ENCODE data around the gene ZNF497. TPM values are rescaled to one million over a fixed set of nuclear protein-coding genes. Genes with fewer than 3 reads are reported as not detected.
"Not testable (repeated sequence)": the region's sequence is repeated elsewhere in the genome, so short reads cannot be mapped to it uniquely, and the experiment has no call there.

The ZNF497 gene
- total RNA-seq, 1 donor from 2014 or later: 1.6 TPM

- not testable (repeated sequence) for DNase-seq (ENCODE audit: low spot score)
These were observed 14.5 kb downstream of the ZNF497 start for GRCh38 chr19:58348080-58348479.

GRCh38 chr19:58346961-58347929 lies 15.3 kb downstream of the ZNF497 start:
- peak; percentile 72 for DNase-seq (ENCODE audit: low spot score)

DNA sequence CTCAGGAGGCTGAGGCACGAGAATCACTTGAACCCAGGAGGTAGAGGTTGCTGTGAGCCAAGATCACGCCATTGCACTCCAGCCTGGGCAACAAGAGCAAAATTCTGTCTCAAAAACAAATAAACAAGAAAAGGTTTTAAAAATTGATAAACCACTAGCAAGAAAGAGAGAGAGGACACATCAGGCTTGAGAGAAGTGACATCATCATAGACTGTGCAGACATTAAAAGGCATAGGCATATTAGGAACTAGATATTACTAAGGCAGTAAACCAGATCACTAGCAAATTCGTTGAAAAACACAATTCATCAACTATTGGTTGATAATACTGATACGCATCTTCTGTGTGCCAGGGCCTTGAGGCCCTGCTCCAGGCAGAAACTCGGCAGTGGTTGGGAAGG lies 17.0 kb downstream of the ZNF497 start:
- DNase-seq (ENCODE audit: low spot score): no peak

GRCh38 chr19:58338825-58339558 lies 23.6 kb downstream of the ZNF497 start:
- DNase-seq (ENCODE audit: low spot score): no peak

DNA sequence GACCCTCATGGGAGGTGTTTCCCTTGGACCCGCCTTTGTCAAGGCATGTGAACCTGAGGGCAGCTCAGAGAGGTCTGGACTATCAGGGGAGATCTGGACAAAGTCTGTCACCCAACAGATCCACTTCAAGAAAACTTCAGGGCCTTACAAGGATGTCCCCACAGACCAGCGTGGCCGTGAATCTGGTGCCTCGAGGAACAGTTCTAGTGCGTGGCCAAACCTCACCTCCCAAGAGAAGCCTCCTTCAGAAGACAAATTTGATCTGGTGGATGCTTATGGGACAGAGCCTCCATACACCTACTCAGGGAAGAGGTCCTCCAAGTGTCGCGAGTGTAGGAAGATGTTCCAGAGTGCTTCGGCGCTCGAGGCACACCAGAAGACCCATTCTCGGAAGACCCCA lies 24.2 kb downstream of the ZNF497 start:
- DNase-seq (ENCODE audit: low spot score): no peak

DNA sequence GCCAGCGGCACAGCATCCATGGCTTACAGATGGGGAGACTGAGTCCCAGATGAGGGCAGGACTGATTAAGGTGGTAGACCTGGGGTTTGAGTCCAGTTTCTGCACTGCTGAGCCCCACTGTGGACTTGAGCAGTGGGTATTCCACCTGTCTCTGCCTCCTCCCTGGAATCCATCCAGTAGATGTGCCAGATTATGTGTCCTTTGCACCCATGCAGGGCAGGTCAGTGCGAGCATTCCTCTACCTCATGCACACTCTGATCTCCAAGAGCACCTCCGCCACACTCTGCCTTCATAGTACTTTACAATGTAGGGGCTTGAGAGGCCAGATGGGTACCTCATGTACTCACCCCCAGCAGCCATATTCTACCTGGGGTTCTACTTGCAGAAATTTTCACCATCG lies 25.7 kb downstream of the ZNF497 start:
- no peak for DNase-seq (ENCODE audit: low spot score)

GRCh38 chr19:58336216-58336615 lies 26.3 kb downstream of the ZNF497 start:
- DNase-seq (ENCODE audit: low spot score): no peak

DNA sequence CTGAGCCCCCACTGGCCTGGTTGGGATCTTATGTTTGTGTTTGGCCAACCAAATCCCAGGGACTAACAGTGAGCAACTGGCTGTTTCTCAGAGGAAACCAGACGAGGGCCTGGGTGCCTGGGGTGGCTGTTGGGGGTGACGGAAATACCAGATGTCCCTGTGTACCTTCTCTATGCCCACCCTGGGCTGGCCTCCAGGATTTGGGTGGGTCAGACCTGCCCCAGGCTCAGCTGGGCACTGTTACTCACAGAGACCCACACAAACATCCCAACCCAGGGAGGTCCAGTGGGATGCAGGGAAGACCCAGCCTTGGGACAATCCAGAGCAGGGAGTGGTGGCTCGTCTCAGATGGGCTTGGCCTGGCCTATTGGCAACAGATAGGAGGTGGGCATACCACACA lies 26.9 kb downstream of the ZNF497 start:
- DNase-seq (ENCODE audit: low spot score): no peak

DNA sequence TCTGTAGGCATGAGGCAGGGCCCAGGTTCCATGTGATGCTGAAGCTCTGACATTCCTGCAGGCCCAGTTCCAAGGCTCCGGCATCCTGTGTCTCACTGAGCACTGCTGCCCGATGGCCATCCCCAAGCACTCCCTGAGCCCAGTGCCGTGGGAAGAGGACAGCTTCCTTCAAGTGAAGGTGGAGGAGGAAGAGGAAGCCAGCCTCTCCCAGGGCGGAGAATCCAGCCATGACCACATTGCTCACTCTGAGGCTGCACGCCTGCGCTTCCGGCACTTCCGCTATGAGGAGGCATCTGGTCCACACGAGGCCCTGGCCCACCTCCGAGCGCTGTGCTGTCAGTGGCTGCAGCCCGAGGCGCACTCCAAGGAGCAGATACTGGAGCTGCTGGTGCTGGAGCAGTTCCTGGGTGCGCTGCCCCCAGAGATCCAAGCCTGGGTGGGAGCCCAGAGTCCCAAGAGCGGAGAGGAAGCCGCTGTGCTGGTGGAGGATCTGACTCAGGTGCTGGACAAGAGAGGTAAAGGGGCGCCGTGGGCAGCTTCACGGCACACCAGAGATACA lies 27.8 kb downstream of the ZNF497 start:
- no peak for DNase-seq (ENCODE audit: low spot score)

- no peak for DNase-seq (ENCODE audit: low spot score)
These were observed 29.9 kb downstream of the ZNF497 start for GRCh38 chr19:58332697-58333096.

DNA sequence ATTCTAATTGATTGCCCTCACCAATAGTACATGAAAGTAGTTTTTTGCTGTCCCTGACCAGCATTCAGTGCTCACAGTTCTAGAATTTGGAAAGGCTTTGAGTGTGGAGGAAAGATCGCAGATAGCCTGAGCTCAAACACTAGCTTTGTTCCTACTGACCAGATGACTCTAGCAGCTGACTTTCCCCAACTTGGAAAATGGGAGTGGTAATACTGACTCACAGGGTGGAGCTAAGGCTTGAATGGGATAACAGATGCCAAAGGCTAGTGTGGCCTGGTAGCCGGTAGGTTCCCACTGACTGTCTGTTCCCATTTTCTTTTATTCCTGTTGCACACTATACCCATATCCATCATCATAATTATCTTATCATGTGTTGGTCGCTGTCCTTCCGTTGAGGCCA lies 32.1 kb downstream of the ZNF497 start:
- no peak for DNase-seq (ENCODE audit: low spot score)

DNA sequence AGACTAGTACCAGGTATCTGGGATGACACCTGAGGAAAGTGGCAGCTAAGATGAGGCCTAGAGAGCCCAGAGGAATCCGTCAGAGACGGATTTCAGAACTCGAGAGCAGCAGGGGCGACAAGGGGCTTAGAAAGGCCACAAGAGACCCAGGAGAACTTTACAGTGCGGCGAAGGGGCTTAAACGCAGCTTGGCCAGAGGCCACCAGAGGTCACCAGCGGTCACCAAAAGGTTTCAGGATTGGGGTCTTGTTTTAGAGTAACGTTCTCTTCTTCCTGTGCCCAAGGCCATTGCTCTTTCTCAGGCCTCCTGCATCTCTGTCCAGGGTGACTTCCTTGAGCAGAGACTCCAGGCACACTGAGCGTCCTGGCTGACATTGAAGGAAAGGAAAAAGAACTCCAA lies 33.6 kb downstream of the ZNF497 start:
- DNase-seq (ENCODE audit: low spot score): no peak

GRCh38 chr19:58326914-58327726 lies 35.4 kb downstream of the ZNF497 start, which contains the start of gene ZSCAN22:
Gene ZSCAN22, plus strand, starts transcription at chr19:58326994. Its CDS starts 7,809 bp downstream, at chr19:58334803.
- peak; percentile 97 for DNase-seq (ENCODE audit: low spot score)

DNA sequence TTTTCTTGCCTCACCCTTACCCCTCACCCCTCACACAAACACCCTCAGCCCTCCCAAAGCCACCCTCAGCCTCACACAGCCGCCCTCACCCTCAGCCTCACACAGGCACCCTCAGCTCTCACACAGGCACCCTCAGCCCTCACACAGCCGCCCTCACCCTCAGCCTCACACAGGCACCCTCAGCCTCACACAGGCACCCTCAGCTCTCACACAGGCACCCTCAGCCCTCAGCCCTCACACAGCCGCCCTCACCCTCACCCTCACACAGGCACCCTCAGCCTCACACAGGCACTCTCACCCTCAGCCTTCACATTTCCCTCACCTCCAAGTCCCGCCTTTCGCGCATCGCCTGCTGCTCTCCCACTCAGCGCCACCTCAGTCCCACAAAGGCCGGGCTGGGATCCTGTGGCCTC lies 36.0 kb downstream of the ZNF497 start:
- no peak for DNase-seq (ENCODE audit: low spot score)

- DNase-seq (ENCODE audit: low spot score): no peak
These were observed 37.1 kb downstream of the ZNF497 start for GRCh38 chr19:58325311-58326022.

- DNase-seq (ENCODE audit: low spot score): no peak
These were observed 43.3 kb downstream of the ZNF497 start for GRCh38 chr19:58319241-58319640.

- no peak for DNase-seq (ENCODE audit: low spot score)
These were observed 44.3 kb downstream of the ZNF497 start for GRCh38 chr19:58318297-58318696.

DNA sequence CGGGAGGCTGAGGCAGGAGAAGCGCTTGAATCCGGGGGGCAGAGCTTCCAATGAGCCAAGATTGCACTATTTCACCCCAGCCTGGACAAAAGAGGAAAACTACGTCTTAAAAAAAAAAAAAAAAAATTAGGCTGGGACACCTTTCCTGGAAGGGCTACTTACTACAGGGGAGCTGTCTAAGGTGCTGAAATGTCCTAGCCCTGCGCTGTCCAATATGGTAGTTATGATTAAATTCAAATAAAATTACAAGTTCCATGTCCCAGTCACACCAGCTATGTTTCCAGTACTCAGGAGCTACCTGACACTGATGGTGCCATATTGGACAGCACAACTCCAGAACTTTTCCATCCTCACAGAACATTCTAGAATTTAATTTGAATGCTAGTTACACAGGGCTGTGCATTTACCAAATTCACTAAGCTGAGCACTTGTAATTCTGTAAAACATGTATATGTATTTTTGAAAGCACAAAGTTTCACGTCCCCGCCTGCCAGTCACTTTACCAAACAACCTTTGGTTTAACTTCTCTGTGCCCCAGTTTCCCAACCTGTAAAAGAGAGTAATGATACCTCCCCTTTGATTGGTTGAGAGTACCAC lies 45.0 kb downstream of the ZNF497 start:
- no peak for DNase-seq (ENCODE audit: low spot score)

GRCh38 chr19:58315580-58315979 lies 47.0 kb downstream of the ZNF497 start:
- no peak for DNase-seq (ENCODE audit: low spot score)

DNA sequence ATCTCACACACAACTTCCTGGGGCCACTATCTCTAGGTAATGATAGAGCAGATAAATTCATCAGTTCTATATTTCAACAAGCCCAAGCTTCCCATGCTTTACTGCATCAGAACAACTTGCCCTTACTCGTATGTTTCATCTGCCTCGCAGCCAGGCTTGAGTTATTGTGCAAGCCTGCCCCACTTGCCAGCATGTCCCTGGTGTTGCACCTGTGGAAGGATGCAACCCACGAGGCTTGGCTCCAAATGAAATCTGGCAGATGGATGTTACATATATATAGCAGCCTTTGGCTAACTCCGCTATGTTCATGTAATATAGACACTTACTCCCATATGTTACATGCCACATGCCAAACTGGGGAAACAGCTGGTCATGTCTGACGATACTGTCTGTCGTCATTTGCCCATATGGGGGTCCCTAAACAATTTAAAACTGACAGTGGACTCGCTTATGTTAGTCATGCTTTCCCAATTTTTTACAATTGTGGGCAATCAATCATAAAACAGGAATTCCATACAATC lies 51.1 kb downstream of the ZNF497 start:
- DNase-seq (ENCODE audit: low spot score): no peak

Measured in ureter (tissue), 1 donor.